Measurements from ENCODE around the gene TXNRD2.

Gene TXNRD2

GRCh38 chr22:19904935-19905334 lies 36.7 kb downstream of the TXNRD2 start:
- no peak for DNase-seq (ENCODE audit: low spot score)

- no peak for DNase-seq (ENCODE audit: low spot score)
Measured at GRCh38 chr22:19904174-19904856, 37.3 kb downstream of the TXNRD2 start.

- DNase-seq (ENCODE audit: low spot score), result no peak
Measured at GRCh38 chr22:19903513-19903912, 38.1 kb downstream of the TXNRD2 start.

GRCh38 chr22:19903031-19903430 lies 38.6 kb downstream of the TXNRD2 start:
- no peak for DNase-seq (ENCODE audit: low spot score)

GRCh38 chr22:19902245-19902715 lies 39.3 kb downstream of the TXNRD2 start:
- DNase-seq (ENCODE audit: low spot score), result no peak

- no peak for DNase-seq (ENCODE audit: low spot score)
Measured at GRCh38 chr22:19901577-19902244, 39.9 kb downstream of the TXNRD2 start.

GRCh38 chr22:19900707-19901436 lies 40.7 kb downstream of the TXNRD2 start:
- DNase-seq (ENCODE audit: low spot score), result no peak

- DNase-seq (ENCODE audit: low spot score), result no peak
Measured at GRCh38 chr22:19898831-19899567, 42.6 kb downstream of the TXNRD2 start.

GRCh38 chr22:19898145-19898544 lies 43.5 kb downstream of the TXNRD2 start:
- no peak for DNase-seq (ENCODE audit: low spot score)

GRCh38 chr22:19897726-19898125 lies 43.9 kb downstream of the TXNRD2 start:
- DNase-seq (ENCODE audit: low spot score), result no peak

- DNase-seq (ENCODE audit: low spot score), result no peak
Measured at GRCh38 chr22:19896665-19897355, 44.8 kb downstream of the TXNRD2 start.

- no peak for DNase-seq (ENCODE audit: low spot score)
Measured at GRCh38 chr22:19895160-19895849, 46.3 kb downstream of the TXNRD2 start.

- no peak for DNase-seq (ENCODE audit: low spot score)
Measured at GRCh38 chr22:19893363-19893762, 48.3 kb downstream of the TXNRD2 start.

- DNase-seq (ENCODE audit: low spot score), result no peak
Measured at GRCh38 chr22:19892925-19893324, 48.7 kb downstream of the TXNRD2 start.

- no peak for DNase-seq (ENCODE audit: low spot score)
Measured at GRCh38 chr22:19892257-19892879, 49.2 kb downstream of the TXNRD2 start.

- DNase-seq (ENCODE audit: low spot score), result peak; percentile 78
Measured at GRCh38 chr22:19891317-19892256, 50.0 kb downstream of the TXNRD2 start.

GRCh38 chr22:19890502-19891316 lies 50.9 kb downstream of the TXNRD2 start:
- no peak for DNase-seq (ENCODE audit: low spot score)

- DNase-seq (ENCODE audit: low spot score), result no peak
Measured at GRCh38 chr22:19889951-19890350, 51.7 kb downstream of the TXNRD2 start.
